Retinal pigment epithelial cell (primary cell): Measurements from ENCODE around the gene IL5RA.

Experiments
- DNase-seq: peaks from one replicate; pipeline ENCODE4 v3.0.0-alpha.2; 2010; ENCODE audit warnings: low read depth
- H3K4me3 ChIP-seq: 2 replicates; pipeline ENCODE4 v1.5.1; 2011; ENCODE audit warnings: mild to moderate bottlenecking, low read length, control low read depth, moderate library complexity
- CTCF ChIP-seq: conservative IDR thresholded peaks from 2 replicates; pipeline ENCODE4 v1.5.1; 2011; ENCODE audit warnings: low read depth, low read length, control low read depth, inconsistent platforms

The IL5RA gene

DNA sequence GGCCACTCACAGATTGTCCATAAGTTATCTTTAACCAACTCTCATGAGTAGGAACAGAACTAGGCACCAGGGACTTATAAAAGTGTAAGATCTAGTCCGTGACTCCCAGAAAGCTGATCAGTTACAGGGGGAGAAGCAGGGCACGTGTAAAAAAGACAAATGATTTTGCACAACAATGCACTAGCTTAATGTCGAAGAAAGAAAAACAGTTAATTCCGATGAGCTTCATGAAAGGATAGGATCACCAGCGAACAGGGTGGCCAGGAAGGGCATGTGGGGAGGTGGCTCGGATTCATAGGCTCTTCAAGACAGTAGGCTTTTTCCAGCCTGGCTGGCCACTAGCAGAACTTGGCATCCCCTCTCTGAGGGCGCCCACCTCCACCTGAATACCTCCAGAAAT, 90.0 kb downstream of the IL5RA start:
- TF ChIP-seq CTCF = no peak
- H3K4me3 ChIP-seq = no peak overlapping the region
- DNase-seq = no peak
